ENCODE measurements around the gene IFNA6.

Gene IFNA6

DNA sequence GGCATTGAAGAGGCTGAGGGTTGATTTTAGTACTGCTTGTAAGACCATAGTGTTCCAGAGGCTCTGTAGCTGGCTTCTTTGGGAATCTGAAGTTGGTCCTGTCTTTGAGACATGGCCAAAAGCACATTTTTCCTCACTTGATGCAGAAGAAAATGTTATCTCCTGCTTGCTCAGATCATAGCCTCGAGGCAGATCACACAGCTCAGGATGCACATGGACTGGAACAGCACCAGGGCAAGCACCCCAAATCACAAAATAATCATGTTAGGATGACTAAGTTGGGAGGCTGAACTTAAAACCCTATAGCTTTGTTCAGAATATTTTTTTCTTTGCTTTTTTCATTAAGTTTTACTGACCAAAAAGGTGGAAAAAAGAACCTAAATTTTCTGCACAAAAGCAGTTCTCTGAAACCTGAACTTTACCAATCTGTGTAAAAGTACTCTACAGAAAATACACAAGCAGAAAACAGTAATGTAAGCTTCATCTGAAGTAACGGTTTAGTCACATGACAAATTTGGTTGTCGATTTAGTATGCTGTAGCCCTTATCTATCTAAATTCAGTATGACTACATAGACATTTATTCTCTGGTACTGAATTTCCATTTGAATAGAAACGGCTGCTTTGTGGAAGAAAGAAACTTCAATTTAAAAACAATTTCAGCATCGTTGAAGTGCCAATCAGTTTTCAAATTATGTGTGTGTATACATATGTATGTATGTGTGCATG, 18.8 kb downstream of the IFNA6 start:
- no peak for DNase-seq (ENCODE audit: low spot score)

DNA sequence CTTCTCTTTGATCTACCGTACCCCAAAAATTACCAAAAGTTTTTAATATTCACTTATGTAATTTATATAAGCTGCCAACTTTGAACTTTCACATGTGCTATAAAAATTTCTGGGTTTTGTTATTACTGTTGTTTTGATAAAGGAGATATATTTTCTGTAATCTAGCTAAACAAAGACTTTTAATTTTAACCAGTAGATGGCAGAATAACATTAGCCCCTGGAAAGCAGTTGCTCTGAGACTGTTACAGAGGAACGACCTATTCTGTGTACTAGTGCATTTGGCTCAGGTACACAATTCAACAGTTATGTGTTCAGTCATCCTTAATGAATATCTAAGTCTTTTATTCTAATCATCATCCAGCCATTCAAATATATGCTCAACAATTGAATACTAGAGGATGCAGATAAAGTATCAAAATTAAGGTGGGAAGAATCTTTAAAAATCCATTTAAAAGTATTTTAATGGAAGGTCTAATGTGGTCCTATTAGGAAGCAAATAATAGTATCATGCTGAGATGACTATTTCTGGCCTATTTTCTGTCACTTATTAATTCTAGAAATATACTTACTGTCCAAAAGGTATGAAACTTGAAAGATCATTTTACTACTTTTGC, 24.1 kb downstream of the IFNA6 start:
- DNase-seq (ENCODE audit: low spot score) = peak; percentile 71

DNA sequence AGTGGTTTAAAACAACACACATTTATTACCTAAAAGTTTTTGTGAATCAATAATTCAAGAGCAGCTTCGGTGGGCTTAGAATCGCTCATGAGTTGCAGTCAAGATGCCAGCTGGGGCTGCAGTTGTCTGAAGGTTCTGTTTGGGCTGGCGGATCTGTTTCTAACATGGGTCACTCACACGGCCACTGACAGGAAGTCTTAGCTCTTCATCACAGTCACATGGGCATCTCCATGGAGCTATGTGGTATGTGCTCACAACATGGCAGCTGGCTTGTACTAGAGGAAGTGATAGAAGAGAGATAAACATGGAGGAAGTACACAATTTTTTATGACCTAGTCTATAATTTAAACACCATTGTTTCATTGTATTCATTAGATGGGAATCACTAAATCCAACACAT, 26.6 kb downstream of the IFNA6 start:
- no peak for DNase-seq (ENCODE audit: low spot score)

DNA sequence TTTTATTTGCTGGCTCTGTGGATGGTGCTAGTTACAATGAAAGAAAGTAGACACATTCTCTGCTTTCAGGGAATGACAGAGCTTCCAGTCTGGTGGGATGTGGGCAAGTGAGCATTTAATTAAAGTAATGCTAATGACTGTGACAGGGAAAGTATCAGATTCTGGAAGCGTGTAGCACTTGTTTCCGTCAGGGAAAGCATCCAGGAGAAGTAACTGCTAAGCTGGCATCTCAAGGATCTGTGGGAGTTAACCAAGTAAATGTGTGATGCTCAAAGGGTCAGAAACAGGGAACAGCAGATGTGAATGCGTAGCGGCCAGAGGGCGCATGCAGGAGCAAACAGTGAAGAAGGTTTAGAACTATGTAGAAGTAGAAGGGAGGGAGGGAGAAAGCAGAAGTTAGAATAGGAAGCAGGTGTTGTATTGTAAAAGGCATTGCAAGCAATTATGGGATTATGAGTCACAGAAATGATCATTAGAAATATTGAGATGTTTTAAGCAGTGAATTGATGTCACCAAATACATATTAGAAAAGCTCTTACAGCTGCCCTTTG, 27.7 kb downstream of the IFNA6 start:
- DNase-seq (ENCODE audit: low spot score) = no peak

DNA sequence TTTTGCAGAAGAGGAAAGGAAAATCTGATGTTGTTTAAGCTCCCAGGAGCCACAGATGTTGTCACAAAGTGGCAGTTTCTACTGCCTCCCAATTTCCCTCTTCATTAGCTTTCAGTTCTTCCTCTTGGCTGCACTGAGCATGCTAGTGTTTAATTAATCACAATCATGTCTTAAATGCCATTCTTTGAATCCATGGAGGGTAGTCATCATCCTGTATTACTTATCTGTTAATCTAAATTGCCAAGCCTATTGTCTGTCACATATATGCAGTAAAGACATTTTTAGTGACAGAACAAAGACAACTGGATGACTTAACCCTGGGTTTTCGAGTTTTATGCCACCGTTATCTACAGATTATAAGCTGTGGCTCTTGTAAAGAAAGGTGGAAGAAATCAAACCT, 30.2 kb downstream of the IFNA6 start:
- no peak for DNase-seq (ENCODE audit: low spot score)

DNA sequence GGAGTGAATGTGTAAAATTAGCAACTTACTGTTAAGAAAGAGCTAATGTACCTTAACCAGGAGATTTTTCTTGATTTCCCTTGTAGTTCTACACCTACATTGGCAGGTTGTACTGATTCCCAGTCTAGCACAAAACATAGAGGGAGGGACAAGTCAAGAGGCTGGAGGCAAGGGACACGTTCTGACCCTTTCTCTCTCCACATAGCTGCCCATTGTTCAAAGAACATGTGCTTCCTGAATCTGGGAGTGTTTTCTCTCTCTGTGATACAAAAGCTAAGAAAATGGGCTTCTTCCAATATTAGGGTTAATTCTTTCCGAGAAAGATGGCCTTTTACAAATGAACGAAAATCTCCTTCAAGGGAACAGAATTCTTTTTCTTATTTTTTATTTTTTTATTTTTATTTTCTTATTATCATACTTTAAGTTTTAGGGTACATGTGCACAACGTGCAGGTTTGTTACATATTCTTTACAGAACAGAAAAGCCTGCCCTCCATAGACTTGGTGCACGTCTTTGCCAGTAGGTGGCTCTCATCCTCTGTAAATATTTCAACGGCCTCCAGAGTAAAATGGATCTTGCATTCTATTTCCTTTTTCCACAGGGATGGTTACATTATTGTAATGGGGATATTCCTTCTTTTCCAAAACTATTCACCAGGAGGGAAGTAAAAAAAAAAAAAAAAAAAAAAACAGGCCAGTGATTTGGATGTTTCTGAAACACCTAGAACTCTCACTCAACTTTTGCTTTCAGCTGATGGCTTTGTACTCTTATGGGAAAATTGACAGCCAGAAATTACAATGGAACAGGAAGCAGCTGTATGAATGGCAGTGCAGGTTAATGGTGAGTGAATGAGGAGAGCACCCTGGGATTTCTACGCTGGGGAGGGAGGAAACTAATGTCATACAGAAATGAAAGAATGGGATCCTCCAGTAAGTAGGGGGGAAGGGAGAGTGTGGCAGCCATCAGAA, 32.4 kb downstream of the IFNA6 start:
- peak; percentile 68 for DNase-seq (ENCODE audit: low spot score)

DNA sequence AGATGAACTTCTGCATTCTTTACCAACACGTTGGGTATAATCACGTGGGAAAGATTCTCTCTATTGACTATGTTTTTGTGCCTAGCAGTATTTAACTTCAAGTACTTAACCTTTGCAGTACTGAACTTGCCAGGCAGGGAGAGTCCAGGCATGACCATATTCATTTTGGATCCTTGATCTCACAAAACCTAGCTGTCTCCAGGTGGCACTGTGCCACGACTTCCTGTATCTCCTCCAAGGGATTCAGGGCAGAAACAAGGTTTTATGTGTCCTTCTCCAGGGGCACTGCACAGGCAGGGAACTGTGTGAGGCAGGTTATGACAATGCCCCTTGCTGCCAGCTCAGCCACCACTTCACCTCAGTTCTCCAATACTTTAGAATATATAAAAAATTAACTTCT, 33.8 kb downstream of the IFNA6 start:
- no peak for DNase-seq (ENCODE audit: low spot score)

DNA sequence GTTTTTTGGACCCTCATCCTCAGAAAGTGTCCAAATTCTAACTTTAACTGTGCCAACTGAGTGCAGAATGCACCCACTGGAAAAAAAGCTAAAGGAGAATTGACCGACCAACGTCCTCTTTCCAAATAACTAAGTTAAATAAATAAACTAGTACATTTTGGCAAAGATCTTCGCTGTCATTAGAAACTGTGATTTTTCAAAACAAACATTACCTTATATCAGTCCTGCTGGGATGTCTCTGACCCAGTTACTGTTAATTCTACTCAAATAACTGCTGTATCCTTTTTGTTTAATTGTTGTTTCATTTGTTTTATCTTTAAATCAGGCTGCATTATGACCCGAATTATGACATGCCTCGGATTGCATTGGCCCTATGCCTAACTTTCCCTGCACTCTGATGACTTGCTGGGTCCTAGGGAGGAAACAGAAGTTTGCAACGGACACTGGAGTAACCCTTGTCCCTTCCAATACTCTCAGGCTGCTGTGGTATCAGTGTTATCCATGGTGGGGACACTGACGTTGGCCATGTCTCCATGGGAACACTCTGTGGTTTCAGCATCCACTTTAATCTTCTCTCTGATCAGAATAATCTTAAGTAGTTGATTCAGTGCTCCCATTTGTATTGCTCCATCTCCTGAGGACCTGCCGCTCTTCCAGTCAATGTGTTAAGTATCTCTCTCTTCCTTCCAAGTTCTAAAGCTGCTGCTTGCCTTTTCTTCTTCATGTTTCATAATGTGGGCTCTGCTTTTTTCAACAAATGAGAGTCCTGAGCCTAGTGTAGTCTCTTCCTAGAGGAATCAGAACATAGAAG, 34.5 kb downstream of the IFNA6 start:
- no peak for DNase-seq (ENCODE audit: low spot score)

DNA sequence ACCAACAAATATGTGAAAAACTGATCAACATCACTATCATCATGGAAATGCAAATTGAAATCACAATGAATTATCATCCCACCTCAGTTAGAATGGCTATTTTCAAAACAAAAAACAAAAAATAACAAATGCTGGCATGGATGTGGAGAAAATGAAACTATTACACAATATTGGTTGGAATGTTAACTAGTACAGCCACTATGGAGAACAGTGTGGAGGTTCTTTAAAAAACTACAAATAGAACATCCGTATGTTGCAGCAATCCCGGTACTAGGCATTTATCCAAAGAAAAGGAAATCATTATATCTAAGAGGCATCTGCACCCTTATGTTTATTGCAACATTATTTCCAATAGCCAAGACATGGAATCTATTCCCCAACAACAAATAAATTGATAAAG, 36.5 kb downstream of the IFNA6 start:
- DNase-seq (ENCODE audit: low spot score) = no peak

DNA sequence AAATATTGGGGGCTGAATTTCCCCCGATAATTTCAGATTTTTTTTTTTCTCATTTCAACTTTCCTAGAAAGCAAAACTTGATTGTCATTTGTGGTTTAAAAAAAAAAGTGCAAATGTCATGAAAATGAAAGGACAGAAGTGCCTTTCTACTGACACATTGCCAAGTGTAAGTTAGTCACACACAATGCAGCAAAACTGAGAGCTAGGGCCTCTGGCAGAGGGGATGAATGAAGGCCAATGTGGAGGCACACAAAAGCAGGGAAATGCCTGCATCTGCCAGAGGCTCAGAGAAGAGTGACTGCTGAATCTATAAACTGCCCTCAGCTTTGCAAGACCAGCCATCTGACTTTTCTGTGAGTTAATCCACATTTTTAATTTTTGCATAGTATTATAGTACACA, 38.8 kb downstream of the IFNA6 start:
- peak; percentile 56 for DNase-seq (ENCODE audit: low spot score)

DNA sequence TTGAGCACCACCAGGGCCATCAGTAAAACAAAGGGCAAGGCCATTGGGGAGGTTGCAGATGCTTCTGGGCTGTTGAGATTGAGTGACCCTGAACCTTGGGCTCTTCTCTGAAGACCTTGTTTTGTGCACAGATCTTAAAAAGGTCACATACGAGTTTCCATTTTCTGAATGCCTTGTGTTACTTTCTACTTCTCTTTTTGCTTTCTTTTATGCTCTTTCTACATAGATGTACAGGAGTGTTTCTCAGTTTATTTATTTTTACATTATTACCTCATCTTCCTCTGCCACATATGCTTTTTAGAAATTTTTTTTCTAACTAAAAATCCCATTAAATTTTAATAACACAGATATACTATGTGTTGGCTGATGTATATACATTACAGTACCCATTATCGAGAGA, 45.5 kb downstream of the IFNA6 start, which contains the start of gene IFNA5:
Gene IFNA5, minus strand, starts transcription at position 101 of the 400 bp plus-strand sequence. Its CDS starts 57 bp downstream, at position 44.
- DNase-seq (ENCODE audit: low spot score) = no peak

Data from pons (tissue), 1 donor.